Loucy (cell line): Measurements from ENCODE around the gene ECM2.

Experiments
- H2AFZ ChIP-seq: fragments of 200-600 bp; sonication (generic); 2 replicates; pipeline ENCODE4 v1.6.0; 2016; ENCODE audit warnings: antibody characterized with exemption, mild to moderate bottlenecking, low read length, moderate library complexity
- H3F3A ChIP-seq: fragments of 200-600 bp; 2 replicates; pipeline ENCODE4 v1.6.0; 2016; ENCODE audit warnings: antibody characterized with exemption, low read depth, mild to moderate bottlenecking
- H3K27me3 ChIP-seq: fragments of 200-600 bp; sonication (generic); 2 replicates; pipeline ENCODE4 v1.6.1; 2014; ENCODE audit warnings: low read length, mild to moderate bottlenecking; ENCODE audit not compliant: insufficient read depth, poor library complexity, severe bottlenecking
- H3K36me3 ChIP-seq: fragments of 200-600 bp; sonication (generic); 2 replicates; pipeline ENCODE4 v1.6.1; 2016; ENCODE audit warnings: low read length; ENCODE audit not compliant: insufficient read depth
- H3K4me1 ChIP-seq: fragments of 200-600 bp; sonication (generic); 2 replicates; pipeline ENCODE4 v1.5.1; 2014; ENCODE audit warnings: low read length, mild to moderate bottlenecking; ENCODE audit not compliant: insufficient read depth, poor library complexity, severe bottlenecking
- H3K4me2 ChIP-seq: fragments of 200-600 bp; sonication (generic); 2 replicates; pipeline ENCODE4 v1.6.0; 2014; ENCODE audit warnings: antibody characterized with exemption, low read length, low read depth, mild to moderate bottlenecking; ENCODE audit not compliant: poor library complexity, severe bottlenecking
- H3K4me3 ChIP-seq: fragments of 200-600 bp; sonication (generic); 2 replicates; pipeline ENCODE4 v1.5.1; 2014; ENCODE audit warnings: low read length, mild to moderate bottlenecking, mixed read lengths; ENCODE audit not compliant: poor library complexity, severe bottlenecking
- H3K79me2 ChIP-seq: fragments of 200-600 bp; sonication (generic); 2 replicates; pipeline ENCODE4 v1.6.1; 2014; ENCODE audit warnings: low read length; ENCODE audit not compliant: insufficient read depth
- H3K9ac ChIP-seq: fragments of 200-600 bp; sonication (generic); 2 replicates; pipeline ENCODE4 v1.6.0; 2014; ENCODE audit warnings: mild to moderate bottlenecking, low read depth, low read length, moderate library complexity; ENCODE audit not compliant: poor library complexity, severe bottlenecking
- H3K9me2 ChIP-seq: fragments of 200-600 bp; sonication (generic); replicated peaks from 2 replicates; pipeline ENCODE4 v1.6.1; 2016; ENCODE audit warnings: low read depth, low read length, mixed read lengths
- H3K9me3 ChIP-seq: fragments of 200-600 bp; sonication (generic); 2 replicates; pipeline ENCODE4 v1.6.1; 2014; ENCODE audit warnings: mild to moderate bottlenecking, antibody characterized with exemption, low read length, low read depth; ENCODE audit not compliant: insufficient read depth
- H4K20me1 ChIP-seq: fragments of 200-600 bp; sonication (generic); 2 replicates; pipeline ENCODE4 v1.6.0; 2014; ENCODE audit warnings: antibody characterized with exemption, low read length, mild to moderate bottlenecking; ENCODE audit not compliant: insufficient read depth, poor library complexity, severe bottlenecking
- CTCF ChIP-seq: fragments of 200-600 bp; sonication (generic); conservative IDR thresholded peaks from 2 replicates; pipeline ENCODE4 v1.5.1; 2014; ENCODE audit warnings: mild to moderate bottlenecking, antibody characterized with exemption, low read length
- EZH2phosphoT487 ChIP-seq: fragments of 200-600 bp; IDR thresholded peaks from 2 replicates; pipeline ENCODE4 v1.6.1; 2018; ENCODE audit warnings: antibody characterized with exemption, mild to moderate bottlenecking, moderate library complexity, borderline replicate concordance

Gene ECM2

GRCh38 chr9:92524881-92525280 is 10.9 kb downstream of the ECM2 start:
- Histone ChIP-seq H3K9me2 (no peaks in the 10 kb centered on the region), H3K36me3 (no peaks in the 10 kb centered on the region), H3K9me3 (no peaks in the 10 kb centered on the region), H3K4me1 (no peaks in the 10 kb centered on the region), H2AFZ (no peak overlapping the region), H3K4me2 (no peak overlapping the region), H3K27me3 (no peaks in the 10 kb centered on the region), H4K20me1 (no peaks in the 10 kb centered on the region), H3K79me2 (no peaks in the 10 kb centered on the region), H3F3A (no peaks in the 10 kb centered on the region), H3K9ac (no peak overlapping the region), H3K4me3 (no peak overlapping the region)
- TF ChIP-seq CTCF (no peak), EZH2phosphoT487 (no peak)

GRCh38 chr9:92522983-92523970 is 12.5 kb downstream of the ECM2 start:
- Histone ChIP-seq H4K20me1 (no peaks in the 10 kb centered on the region), H2AFZ (no peak overlapping the region), H3K9me3 (no peaks in the 10 kb centered on the region), H3K79me2 (no peaks in the 10 kb centered on the region), H3K4me2 (no peak overlapping the region), H3K36me3 (no peaks in the 10 kb centered on the region), H3K9ac (no peak overlapping the region), H3K9me2 (no peaks in the 10 kb centered on the region), H3K4me1 (no peaks in the 10 kb centered on the region), H3K4me3 (no peak overlapping the region), H3K27me3 (no peaks in the 10 kb centered on the region), H3F3A (no peaks in the 10 kb centered on the region)
- TF ChIP-seq CTCF, result no peak
- TF ChIP-seq EZH2phosphoT487, result no peak

GRCh38 chr9:92520837-92521236 is 15.0 kb downstream of the ECM2 start:
- H3K79me2 ChIP-seq, result no peaks in the 10 kb centered on the region
- no peak overlapping the region for H3K9ac ChIP-seq
- no peaks in the 10 kb centered on the region for H3K9me2 ChIP-seq
- no peaks in the 10 kb centered on the region for H4K20me1 ChIP-seq
- no peak overlapping the region for H3K4me2 ChIP-seq
- no peak overlapping the region for H3K4me3 ChIP-seq
- no peaks in the 10 kb centered on the region for H3K27me3 ChIP-seq
- TF ChIP-seq CTCF (no peak), EZH2phosphoT487 (no peak)
- no peak overlapping the region for H2AFZ ChIP-seq
- H3K4me1 ChIP-seq, result no peaks in the 10 kb centered on the region
- H3K36me3 ChIP-seq, result no peaks in the 10 kb centered on the region
- no peaks in the 10 kb centered on the region for H3F3A ChIP-seq
- no peaks in the 10 kb centered on the region for H3K9me3 ChIP-seq
